GM19193 (cell line): Measurements from ENCODE around the gene LONRF3.

Experiments
- POLR2A ChIP-seq: IDR thresholded peaks from 4 replicates; pipeline ENCODE4 v1.6.1; 2011; ENCODE audit not compliant: insufficient read depth, insufficient read length; ENCODE audit errors: extremely low read depth

Gene LONRF3

DNA sequence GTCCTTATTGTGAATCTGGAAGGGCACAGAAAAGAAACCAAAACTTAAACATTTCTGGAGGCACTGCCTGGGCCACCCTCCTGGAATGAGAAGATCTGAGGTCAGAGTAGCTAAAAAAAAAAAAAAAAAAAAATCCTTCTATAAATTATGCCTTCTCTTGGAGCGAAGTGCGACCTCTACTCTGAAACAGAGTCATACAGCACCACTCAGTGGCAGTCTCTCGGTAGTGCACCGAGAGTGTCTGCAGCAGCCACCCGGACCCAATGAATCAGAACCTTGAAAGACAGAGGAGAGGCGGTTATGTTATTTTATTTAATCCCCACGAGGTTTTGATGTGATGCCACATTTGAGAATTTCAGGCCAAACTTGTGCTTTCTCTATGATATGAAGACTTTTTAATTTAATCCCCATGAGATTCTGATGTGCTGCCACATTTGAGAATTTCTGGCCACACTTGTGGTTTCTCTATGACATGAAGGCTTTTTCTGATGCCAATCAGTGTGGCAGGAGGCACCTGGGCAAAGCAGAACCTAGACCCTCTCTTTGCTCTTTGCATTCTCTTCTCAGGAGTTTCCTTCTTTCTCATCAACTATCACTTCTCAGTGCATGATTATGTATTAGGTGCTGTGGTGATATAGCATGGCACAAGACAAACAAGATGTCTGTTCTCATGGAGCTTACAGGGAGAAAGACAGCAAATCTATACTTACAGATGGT lies 92.8 kb downstream of the LONRF3 start:
- TF ChIP-seq POLR2A, result no peak
